CD14-positive monocyte (primary cell): ENCODE data around the gene DRGX. TPM values are rescaled to one million over a fixed set of nuclear protein-coding genes. Genes with fewer than 3 reads are reported as not detected.

Experiments used
- DNase-seq, 3 donors: peaks; one replicate each; pipeline ENCODE4 v3.0.0-alpha.2; 2011 to 2022
- H2AFZ ChIP-seq: 2 replicates; pipeline ENCODE4 v1.6.0; 2012; ENCODE audit warnings: mild to moderate bottlenecking, low read depth, low read length, inconsistent platforms; ENCODE audit not compliant: insufficient read depth, poor library complexity, severe bottlenecking
- H3K27ac ChIP-seq, 2 donors: 1 replicate in 1 of 2; 2 replicates in 1 of 2; pipeline ENCODE4 v1.5.1; 2012 to 2013; ENCODE audit warnings: low read length in 2 of 2, control low read depth in 1 of 2, inconsistent platforms in 1 of 2, low read depth in 1 of 2, mild to moderate bottlenecking in 1 of 2
- H3K27me3 ChIP-seq, 2 donors: one replicate each; pipeline versions ENCODE4 v1.6.0 to v1.6.1; 2011 to 2013; ENCODE audit warnings: low read length in 2 of 2; ENCODE audit not compliant: control insufficient read depth in 2 of 2, insufficient read depth in 2 of 2
- H3K36me3 ChIP-seq, 2 donors: replicated peaks in 1 of 2; 1 replicate in 1 of 2; 2 replicates in 1 of 2; pipeline versions ENCODE4 v1.5.1 to v1.6.1; 2012 to 2013; ENCODE audit warnings: low read length in 2 of 2, control low read depth in 1 of 2, inconsistent platforms in 1 of 2, mild to moderate bottlenecking in 1 of 2; ENCODE audit not compliant: insufficient read depth in 2 of 2, control insufficient read depth in 1 of 2
- H3K4me1 ChIP-seq, 2 donors: 1 replicate in 1 of 2; 2 replicates in 1 of 2; pipeline versions ENCODE4 v1.5.1 to v1.6.1; 2012 to 2013; ENCODE audit warnings: low read length in 2 of 2, control low read depth in 1 of 2, inconsistent platforms in 1 of 2, mild to moderate bottlenecking in 1 of 2, moderate library complexity in 1 of 2; ENCODE audit not compliant: insufficient read depth in 2 of 2, control insufficient read depth in 1 of 2
- H3K4me2 ChIP-seq: replicated peaks from 2 replicates; pipeline ENCODE3; 2012; ENCODE audit warnings: low read length, moderate library complexity, mild to moderate bottlenecking; ENCODE audit not compliant: poor library complexity, severe bottlenecking; ENCODE audit errors: extremely low read depth
- H3K4me3 ChIP-seq, 3 experiments: fragments of 200-600 bp in 1 of 3; sonication (generic) in 1 of 3; replicated peaks in 1 of 3; 1 replicate in 2 of 3; 2 replicates in 1 of 3; pipeline ENCODE4 v1.5.1; 2011 to 2013; ENCODE audit warnings: low read length in 3 of 3, mild to moderate bottlenecking in 3 of 3, control low read depth in 2 of 3, low read depth in 2 of 3, inconsistent platforms in 1 of 3, moderate library complexity in 1 of 3
- H3K79me2 ChIP-seq: 2 replicates; pipeline ENCODE4 v1.6.0; 2012; ENCODE audit warnings: mild to moderate bottlenecking, control low read depth, inconsistent platforms, low read length, moderate library complexity; ENCODE audit not compliant: insufficient read depth
- H3K9ac ChIP-seq: 2 replicates; pipeline ENCODE4 v1.6.0; 2017; ENCODE audit warnings: low read length, mild to moderate bottlenecking; ENCODE audit not compliant: insufficient read depth, poor library complexity, severe bottlenecking
- H3K9me3 ChIP-seq, 2 donors: replicated peaks in 1 of 2; 1 replicate in 1 of 2; 2 replicates in 1 of 2; pipeline versions ENCODE4 v1.5.1 to v1.6.1; 2012 to 2013; ENCODE audit warnings: low read length in 2 of 2, control low read depth in 1 of 2; ENCODE audit not compliant: control insufficient read depth in 1 of 2, insufficient read depth in 1 of 2
- H4K20me1 ChIP-seq: 2 replicates; pipeline ENCODE4 v1.6.0; 2012; ENCODE audit warnings: mild to moderate bottlenecking, low read length, control low read depth, moderate library complexity; ENCODE audit not compliant: insufficient read depth
- H3K27ac Mint-ChIP-seq, 7 donors: one replicate each; pipeline ENCODE4 v1.8.0; 2020; ENCODE audit warnings: mild to moderate bottlenecking in 7 of 7, mixed read lengths in 7 of 7, moderate library complexity in 6 of 7, inconsistent platforms in 2 of 7
- H3K27me3 Mint-ChIP-seq, 3 donors: one replicate each; pipeline ENCODE4 v1.8.0; 2021 to 2022; ENCODE audit warnings: low read depth in 3 of 3, mild to moderate bottlenecking in 3 of 3, mixed read lengths in 3 of 3, moderate library complexity in 3 of 3, inconsistent platforms in 1 of 3
- H3K36me3 Mint-ChIP-seq, 2 donors: one replicate each; pipeline ENCODE4 v1.8.0; 2020; ENCODE audit warnings: mixed read lengths in 2 of 2, inconsistent platforms in 1 of 2, mild to moderate bottlenecking in 1 of 2
- H3K4me1 Mint-ChIP-seq: one replicate; pipeline ENCODE4 v1.8.0; 2020; ENCODE audit warnings: mild to moderate bottlenecking, mixed read lengths
- H3K4me3 Mint-ChIP-seq, 2 donors: one replicate each; pipeline ENCODE4 v1.8.0; 2020; ENCODE audit warnings: mild to moderate bottlenecking in 2 of 2, mixed read lengths in 2 of 2, moderate library complexity in 1 of 2
- H3K9me3 Mint-ChIP-seq, 7 donors: one replicate each; pipeline ENCODE4 v1.8.0; 2020 to 2022; ENCODE audit warnings: mixed read lengths in 7 of 7, mild to moderate bottlenecking in 6 of 7, moderate library complexity in 6 of 7, inconsistent platforms in 2 of 7
- WGBS: methylation state at CpG from one replicate; pipeline ENCODE4 v1.1.5; 2013; ENCODE audit warnings: missing lambda C conversion rate; ENCODE audit not compliant: insufficient coverage; 5-methylcytosine and 5-hydroxymethylcytosine counted together
- intact Hi-C, 2 donors: fragments of 100-400 bp; cut with micrococcal nuclease; formaldehyde crosslinking; loops; one replicate each; pipeline versions ENCODE4 v1.15.0 to v1.15.1; 2023
- polyA plus RNA-seq, 3 donors: library from polyadenylated mRNA; depleted of rRNA in 1 of 3; unstranded in 2 of 3; stranded (reverse) in 1 of 3; fragments of 300-500 nt in 2 of 3; fragments of >200 nt in 1 of 3; fragmentation: Illumina TruSeq in 2 of 3; gene quantifications; 1 replicate in 2 of 3; 2 replicates in 1 of 3; pipeline ENCODE4 v1.2.3, GENCODE V29; 2012 to 2021
- TF ChIP-seq, protein P1 (sequence below): fragments of 200-600 bp; IDR thresholded peaks from one replicate; pipeline ENCODE4 v1.8.0; 2022; ENCODE audit warnings: antibody characterized with exemption, mild to moderate bottlenecking

Gene DRGX
- polyA plus RNA-seq, 3 donors: not detected

DNA sequence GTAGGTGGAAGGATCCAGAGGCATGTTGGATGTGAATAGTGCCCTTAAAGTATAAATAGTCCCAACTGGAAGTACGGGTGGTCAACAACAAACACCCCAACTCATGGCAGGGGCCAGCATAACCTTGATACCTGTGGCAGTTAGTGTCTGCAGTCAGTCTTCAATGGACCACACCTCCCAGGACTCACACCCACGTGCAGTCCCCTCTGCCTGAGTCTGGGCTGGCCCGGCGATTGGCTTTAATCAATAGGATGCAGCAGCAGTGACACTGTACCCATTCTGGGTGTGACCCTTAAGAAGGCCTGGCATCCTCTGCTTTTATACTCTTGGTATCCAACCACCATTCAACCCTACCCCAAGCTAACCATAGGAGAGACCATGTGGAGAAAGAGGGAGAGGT lies 18.6 kb downstream of the DRGX start:
- Mint-ChIP-seq H3K27ac (peak overlapping the region in 1 of 7 donors; percentile 64), H3K9me3 (no peaks in the 10 kb centered on the region), H3K4me3 (no peak overlapping the region), H3K4me1 (no peaks in the 10 kb centered on the region), H3K27me3 (peaks cover 3 to 21% (median 4%) of the 10 kb centered on the region in 3 donors), H3K36me3 (no peaks in the 10 kb centered on the region)
- H3K4me2 ChIP-seq: no peak overlapping the region
- no peaks in the 10 kb centered on the region for H3K36me3 ChIP-seq
- no peaks in the 10 kb centered on the region for H3K4me1 ChIP-seq
- H3K27ac ChIP-seq: no peak overlapping the region
- WGBS: 100% methylated on average over 1 of the region's 4 CpGs
- no peak overlapping the region for H3K4me3 ChIP-seq
- no peaks in the 10 kb centered on the region for H3K27me3 ChIP-seq
- H3K9ac ChIP-seq: no peak overlapping the region
- TF ChIP-seq, protein P1, sequence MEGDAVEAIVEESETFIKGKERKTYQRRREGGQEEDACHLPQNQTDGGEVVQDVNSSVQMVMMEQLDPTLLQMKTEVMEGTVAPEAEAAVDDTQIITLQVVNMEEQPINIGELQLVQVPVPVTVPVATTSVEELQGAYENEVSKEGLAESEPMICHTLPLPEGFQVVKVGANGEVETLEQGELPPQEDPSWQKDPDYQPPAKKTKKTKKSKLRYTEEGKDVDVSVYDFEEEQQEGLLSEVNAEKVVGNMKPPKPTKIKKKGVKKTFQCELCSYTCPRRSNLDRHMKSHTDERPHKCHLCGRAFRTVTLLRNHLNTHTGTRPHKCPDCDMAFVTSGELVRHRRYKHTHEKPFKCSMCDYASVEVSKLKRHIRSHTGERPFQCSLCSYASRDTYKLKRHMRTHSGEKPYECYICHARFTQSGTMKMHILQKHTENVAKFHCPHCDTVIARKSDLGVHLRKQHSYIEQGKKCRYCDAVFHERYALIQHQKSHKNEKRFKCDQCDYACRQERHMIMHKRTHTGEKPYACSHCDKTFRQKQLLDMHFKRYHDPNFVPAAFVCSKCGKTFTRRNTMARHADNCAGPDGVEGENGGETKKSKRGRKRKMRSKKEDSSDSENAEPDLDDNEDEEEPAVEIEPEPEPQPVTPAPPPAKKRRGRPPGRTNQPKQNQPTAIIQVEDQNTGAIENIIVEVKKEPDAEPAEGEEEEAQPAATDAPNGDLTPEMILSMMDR: no peak
- no peak for DNase-seq
- no peaks in the 10 kb centered on the region for H3K9me3 ChIP-seq
- no peaks in the 10 kb centered on the region for H3K79me2 ChIP-seq
- H2AFZ ChIP-seq: no peak overlapping the region
- intact Hi-C loops: no loop called here
- no peaks in the 10 kb centered on the region for H4K20me1 ChIP-seq

DNA sequence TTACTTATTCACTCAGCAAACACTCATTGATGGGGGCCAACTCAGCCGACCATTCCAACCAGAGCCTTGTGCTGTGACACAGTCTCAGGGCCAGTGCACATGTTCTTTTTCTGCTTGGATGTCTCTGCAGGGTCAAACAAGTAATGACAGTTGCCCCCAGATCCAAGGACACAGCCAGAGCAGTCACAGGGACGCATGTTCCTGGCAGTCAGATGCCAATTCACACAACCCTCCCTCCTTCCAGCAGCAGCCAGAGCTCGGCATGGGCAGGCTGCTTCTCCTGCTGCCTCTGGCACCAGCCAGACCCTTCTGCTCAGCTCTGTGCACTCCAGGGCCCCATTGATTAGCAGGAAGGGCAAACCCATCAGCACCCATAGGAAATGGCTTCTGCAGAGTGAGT lies 20.3 kb downstream of the DRGX start:
- Histone ChIP-seq H3K27ac (no peak overlapping the region), H3K4me3 (no peak overlapping the region), H2AFZ (no peak overlapping the region), H3K4me1 (no peaks in the 10 kb centered on the region), H3K4me2 (no peak overlapping the region), H4K20me1 (no peaks in the 10 kb centered on the region), H3K27me3 (no peaks in the 10 kb centered on the region), H3K79me2 (no peaks in the 10 kb centered on the region), H3K9me3 (no peaks in the 10 kb centered on the region), H3K36me3 (no peaks in the 10 kb centered on the region), H3K9ac (no peak overlapping the region)
- Mint-ChIP-seq H3K9me3 (no peaks in the 10 kb centered on the region), H3K36me3 (no peaks in the 10 kb centered on the region), H3K4me1 (no peaks in the 10 kb centered on the region), H3K27me3 (peaks cover 3 to 19% (median 4%) of the 10 kb centered on the region in 3 donors), H3K27ac (no peak overlapping the region), H3K4me3 (no peak overlapping the region)
- TF ChIP-seq, protein P1: no peak
- WGBS: 85% methylated on average over 1 of the region's 3 CpGs
- intact Hi-C loops: no loop called here
- DNase-seq: no peak
